DMS53 treated with DMSO at 0.1 percent for 48 hours (cell line): ENCODE data around the gene AMPH.

Experiments
- DNase-seq: peaks from one replicate; lab custom pipeline; 2025; ENCODE audit not compliant: unreplicated experiment; lab: John Stamatoyannopoulos, UW

AMPH gene

DNA sequence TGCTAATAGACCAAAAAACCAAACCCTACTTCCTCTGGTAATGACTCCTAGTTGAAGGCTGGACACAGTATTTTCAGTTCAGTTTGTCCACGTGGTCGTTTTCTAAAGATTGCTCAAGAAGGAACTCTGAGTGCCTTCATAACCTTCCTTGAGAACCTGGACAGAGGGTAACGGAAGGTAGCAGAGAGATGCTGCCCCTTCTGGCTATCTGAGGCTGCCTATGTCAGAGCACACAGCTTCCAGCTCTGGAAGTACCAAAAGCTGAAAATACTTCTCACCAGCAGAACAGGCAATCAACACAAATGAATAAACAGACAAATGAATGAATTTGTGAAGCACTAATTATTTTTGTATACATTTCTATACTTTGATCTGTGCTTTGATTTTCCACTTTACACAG is 85.2 kb downstream of the AMPH start:
- DNase-seq, result no peak

DNA sequence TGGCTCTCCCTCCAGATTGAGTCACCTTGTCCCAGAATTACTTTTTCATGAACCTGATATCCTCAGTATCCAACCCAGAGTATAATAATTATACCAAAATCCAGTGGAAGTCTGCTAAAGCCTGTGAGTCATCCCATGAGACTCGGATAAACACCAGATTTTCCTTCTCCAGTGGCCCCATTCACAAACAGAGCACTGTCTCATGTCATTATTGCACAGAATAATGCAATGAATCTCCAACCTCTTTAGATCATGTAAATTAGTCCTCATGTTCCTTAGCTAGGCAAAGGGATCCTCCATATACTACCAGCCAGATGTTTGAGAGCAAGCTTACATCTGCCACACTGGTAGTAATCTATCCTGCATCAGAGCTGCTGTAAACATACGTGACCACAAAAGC is 89.0 kb downstream of the AMPH start:
- DNase-seq, result no peak

DNA sequence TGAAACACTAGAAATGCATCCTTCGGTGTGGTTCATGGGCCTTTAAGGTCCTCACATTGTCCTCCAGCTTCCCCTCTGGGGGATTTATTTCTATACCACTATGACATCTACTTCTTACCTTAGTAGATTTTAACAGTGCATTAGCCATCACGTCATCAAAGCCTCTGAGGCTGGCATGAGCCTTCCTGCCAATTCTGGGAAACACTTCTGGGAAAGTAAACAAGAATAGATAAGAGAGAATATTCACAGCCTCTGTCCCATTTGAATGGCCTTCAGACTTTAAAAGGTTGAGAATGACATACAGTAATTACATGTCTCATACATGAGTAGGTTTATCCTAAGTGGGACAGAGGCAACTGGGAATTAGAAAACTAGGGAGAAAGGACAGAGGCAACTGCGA is 89.7 kb downstream of the AMPH start:
- DNase-seq, result no peak

DNA sequence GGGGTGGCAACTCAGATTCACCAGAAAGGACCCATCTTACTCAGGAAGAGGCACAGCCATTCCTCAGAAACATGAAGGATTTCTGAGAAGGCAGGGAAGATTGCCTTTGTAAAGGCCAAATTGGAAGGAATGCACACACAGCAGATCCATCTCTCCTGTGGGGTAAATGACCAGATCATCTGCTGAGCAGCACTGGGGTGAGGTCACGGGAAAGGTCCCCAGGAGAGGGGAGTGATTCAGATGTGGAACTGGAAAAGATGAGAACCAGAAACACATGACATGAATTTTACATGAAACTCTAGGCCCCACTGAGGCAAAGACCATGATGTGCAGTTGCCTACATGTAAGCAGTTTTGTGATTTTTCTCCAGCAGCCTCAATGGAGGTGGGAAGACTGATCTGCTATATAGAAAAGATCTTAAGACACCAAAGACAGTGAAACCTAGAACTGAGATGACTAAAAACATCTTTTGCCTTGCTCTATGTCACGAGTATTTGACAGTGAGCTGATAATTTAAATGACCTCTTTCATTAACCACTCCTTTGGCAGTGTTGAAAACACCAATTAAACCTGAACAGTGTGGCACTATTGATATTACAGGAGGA is 91.6 kb downstream of the AMPH start:
- no peak for DNase-seq

DNA sequence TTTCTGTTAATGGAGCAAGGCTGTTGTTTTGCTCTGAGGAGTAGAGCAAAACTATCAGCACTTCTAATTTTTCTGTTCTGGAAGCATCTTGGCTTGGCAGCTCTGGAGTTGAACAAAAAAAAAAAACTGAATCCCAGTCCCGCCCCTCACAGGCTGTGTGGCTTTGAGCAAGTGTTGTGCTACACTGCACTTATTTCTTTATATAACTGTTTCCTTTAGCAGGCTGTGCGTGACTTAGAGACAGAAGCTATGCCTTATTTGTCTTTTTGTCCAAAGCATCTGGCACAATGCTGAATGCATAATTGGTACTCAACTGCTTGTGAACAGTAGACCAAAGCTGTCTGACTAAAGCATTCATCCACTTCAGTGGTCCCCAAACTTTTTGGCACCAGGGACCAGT is 96.1 kb downstream of the AMPH start:
- DNase-seq, result no peak

DNA sequence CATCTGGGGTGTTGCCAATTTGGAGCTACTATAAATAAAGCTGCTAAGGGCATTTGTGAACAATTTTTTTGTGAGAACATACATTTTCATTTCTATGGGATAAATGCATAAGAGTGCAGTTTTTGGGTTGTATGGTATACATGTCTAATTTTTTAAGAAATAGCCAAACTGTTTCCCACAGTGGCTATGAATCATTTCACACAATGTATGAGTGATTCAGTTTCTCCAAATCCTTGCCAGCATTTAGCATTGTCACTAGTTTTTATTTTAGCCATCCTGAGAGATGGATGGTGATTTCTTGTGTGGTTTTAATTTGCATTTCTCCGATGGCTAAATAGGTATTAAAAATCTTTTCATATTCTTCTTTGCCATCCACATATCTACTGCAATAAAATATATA is 105.3 kb downstream of the AMPH start:
- no peak for DNase-seq

DNA sequence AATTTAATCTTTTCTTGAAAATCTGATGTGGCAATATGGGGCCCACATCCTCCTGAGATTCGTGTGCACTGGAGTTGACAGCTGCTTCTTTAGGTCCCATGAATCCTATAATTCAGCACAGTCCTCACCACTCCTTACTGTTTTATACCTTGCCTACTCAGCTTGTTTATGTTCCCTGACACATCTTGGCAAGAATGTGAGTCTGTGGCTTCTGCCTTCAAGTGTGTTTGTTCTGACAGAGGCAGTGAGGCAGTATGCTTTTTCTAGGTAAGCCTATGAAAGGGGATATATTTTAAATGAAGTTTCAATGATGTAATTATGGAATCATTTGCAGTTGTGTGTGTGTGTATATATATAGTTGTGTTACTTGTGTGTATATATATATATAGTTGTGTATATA is 106.4 kb downstream of the AMPH start:
- no peak for DNase-seq

DNA sequence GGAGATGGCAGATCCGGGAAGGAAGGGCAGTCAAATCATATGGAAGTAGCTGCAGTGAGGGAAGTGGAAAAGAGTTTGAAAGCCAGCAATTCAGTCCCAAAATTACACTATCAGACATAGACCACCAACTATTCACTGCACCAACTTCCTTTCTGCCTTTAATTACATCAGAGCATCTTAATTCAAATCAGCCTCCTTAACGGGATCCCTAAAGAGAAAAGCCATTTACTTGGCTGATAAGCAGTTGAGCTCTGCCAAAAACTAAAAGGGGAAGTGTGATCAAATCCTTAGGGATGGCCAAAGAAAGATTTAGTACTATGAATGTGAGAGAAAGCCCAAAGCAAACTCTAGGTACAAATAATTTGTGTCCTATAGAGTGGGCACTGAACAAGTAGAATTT is 110.4 kb downstream of the AMPH start:
- DNase-seq, result no peak

DNA sequence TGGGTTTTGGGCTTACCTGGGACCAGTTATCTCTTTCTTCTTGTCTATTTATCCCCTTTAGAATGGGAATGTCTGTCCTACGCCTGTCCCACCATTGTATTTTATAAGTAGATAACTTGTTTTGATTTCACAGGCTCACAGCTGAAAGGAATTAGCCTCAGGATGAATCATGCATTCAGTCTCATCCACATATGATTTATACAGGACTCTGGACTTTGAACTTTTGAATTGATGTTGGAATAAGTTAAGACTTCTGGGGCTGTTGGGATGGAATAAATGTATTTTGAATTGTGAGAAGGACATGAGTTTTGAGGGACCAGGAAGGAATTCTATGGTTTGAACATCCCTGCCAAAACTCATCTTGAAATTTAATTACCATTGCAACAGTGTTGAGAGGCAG is 112.6 kb downstream of the AMPH start:
- DNase-seq, result no peak

DNA sequence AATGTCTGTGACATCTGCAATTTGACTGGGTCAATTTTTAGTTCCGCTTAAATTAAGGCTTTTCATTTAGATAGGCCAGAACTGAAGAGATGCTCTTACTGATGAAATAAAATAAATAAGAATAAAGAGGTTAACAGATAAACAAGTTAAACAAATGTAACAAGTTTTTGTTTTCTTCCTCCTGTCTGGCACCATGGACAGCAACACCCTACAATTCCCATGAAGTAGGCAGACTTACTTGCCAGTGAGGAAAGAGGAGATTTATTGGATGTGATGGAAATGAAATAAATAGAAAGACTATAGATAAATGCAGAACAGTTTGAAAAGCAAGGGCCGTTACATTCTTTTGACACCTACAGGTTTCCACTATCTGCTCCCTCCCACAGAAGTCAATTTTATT is 118.5 kb downstream of the AMPH start:
- no peak for DNase-seq

DNA sequence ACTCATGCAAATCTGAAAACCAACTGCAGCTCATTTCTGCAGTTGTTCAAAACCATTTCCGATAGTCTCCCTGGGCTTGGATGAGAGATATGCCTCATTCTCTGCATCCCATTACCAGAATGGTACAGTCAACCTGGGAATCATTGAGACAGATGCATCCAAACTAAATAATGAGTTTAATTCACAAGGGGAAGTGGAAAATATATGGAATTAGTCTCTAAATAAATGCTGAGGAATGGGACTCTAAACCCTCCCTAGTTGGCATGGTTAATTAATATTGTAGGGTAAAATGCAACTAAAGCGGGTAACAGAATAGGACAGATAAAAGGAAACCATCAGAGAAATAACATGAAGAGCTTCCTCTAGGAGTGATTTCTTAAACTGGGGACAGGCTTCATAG is 118.9 kb downstream of the AMPH start:
- no peak for DNase-seq

DNA sequence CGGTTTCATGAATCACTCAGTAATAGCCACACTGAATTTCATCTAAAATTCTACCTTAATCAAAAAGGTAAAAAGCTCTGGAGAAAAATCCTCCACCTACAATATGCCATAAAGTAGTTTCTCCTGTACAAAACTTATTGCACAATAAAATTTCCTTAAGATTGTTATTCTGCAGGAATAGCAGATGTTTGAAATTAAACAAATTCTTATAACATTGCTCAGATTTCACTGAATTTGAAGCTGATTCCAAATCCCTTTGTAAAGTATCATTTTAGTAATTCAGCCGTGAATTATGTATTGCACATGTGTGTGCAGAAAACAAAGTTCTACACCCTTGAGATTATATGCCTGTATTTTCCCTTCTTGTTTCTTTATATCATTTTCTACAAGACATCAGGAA is 123.8 kb downstream of the AMPH start:
- no peak for DNase-seq

DNA sequence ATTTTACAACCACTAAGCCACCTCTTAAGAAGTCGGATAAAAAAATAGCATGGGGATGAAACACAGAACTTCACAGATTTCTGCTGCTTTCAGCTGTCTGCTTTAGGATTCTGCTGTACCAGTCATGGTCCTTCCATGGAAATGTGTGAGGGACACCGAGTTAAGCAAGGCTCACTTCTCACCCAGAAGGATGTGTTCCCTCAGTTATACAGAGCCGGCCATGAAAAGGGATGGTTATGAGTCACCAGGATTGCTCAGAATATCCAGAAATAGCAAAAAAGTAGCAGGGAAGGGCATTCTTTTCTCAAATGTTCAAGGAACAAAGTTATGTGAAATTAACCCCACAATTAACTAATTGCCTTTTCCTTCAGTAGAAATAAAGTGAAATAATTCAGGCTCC is 124.4 kb downstream of the AMPH start:
- DNase-seq, result no peak

DNA sequence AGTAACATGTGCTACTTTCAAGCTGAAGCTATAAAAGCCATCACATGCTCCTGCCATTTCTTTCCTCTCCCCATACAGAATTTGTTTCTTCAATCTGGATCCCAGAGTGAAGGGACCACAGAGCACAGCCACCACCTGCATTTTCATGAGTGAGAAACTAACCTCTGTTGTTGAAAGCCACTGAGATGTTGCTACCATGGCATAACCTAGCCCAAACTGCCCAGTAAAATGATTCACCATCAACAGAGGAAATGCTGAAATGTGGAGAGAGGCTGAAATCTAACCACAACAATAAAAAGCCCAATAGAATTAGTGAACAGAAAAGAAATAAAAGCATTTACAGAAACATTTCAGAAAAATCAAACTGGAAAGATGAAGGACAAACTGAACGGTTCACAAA is 125.2 kb downstream of the AMPH start:
- DNase-seq, result no peak

DNA sequence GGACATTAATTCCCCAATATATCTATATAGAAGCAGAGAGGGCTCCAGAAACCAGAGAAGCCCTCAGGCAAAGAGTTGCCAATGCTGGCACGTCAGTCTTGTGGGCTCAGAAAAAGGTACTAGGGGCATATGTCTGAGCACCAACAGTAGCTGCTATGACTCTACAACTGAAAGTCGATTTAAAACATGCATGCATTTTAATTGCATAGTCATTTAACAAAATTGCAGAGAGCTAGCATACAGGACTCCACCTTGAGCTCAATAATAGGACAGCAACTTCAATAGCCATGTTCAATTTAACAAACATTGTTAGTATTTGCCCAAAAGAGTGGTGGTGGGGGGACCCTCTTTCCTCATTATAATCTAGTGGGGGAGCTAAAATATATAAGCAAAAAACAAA is 126.5 kb downstream of the AMPH start:
- DNase-seq, result no peak

DNA sequence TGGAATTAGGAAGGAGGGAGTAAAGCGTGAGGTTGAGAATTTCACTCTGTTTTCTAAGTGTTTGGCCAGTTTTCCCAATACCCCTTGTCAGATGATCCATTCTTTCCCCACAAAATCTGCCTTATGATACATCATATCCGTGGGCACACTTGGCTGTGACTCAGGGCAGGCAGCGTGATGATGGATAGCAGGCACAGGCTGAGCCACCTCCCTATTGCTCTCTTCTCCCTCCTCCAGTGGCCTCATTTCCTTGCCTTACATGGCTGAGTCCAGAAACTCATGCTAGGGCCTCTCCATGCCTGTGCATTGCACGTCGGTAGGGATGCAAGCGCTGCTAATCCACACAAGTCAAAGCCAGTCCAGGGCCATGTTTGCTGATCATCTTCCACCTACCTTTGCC is 128.3 kb downstream of the AMPH start:
- no peak for DNase-seq

DNA sequence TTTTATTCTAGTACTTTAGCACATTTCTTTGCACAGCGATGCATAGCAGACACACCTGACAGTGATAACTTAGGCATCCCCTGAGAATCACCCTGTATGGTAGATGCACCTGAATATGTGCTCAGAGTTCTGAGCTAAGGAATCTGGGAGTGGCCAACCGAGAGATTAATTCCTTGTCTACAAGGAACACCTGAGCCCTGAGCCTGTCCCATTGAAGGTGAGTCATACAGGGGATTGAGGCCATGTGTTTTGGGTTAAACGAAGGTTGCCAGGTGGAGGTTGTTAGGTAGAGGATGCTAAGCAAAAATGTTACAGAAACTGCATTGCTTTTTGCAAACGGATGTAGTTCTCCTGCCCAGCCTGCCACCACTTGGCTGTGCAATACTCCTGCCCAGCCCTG is 128.9 kb downstream of the AMPH start:
- no peak for DNase-seq

DNA sequence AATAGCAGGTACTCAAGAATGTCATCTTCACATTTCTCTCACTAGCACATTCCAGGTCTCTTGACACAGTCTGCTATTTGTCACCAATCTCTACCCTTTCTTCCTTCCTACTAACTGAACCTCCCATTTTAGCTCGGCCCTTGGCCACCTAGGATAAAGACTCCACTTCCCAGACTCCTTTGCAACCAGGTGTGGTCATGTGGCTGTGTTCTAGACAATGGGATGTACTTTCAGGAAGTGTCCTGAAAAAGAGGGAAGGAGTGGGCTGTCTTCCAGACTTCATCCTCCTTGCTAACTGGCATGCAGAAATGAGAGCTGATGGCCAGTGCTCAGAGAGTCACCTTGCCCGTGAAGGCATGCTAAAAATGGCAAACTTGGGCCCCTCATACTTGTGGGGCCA is 139.2 kb downstream of the AMPH start:
- no peak for DNase-seq

DNA sequence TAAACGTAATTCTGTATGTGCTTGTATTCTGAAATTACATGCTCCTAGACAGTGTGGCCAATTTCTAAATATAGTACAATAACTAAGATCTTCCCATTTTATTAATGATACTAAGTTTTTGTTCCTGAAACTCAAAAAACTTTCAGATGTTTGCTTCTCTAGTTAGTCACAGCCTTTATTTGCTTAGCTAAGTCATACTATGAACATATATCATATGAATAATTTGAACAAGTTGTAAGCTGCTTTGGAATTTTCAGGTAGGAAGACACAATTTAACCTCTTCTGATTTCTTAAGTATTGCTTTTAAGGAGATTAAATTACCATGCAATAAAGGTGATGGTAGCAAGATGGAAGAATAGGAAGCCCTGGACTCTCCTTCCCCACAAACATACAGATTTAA is 148.7 kb downstream of the AMPH start:
- DNase-seq, result no peak

DNA sequence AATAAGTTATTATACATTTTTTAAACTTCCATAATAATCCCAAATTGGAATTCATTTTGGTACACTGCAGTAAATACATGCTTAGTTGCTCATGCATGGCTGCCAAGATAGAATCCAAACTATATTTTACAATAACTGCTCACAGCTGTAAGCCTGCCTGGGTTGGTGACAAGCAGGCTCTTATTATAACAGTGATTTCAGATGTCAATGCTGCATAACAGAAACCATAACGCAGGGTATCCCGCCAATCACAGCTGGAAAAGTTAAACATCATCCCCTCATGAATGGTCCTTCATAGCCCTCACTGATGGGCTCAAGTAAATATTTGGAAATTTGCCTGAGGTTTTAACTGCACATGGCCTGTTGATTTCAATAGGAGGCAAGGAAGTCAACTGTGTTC is 149.8 kb downstream of the AMPH start:
- DNase-seq, result no peak

DNA sequence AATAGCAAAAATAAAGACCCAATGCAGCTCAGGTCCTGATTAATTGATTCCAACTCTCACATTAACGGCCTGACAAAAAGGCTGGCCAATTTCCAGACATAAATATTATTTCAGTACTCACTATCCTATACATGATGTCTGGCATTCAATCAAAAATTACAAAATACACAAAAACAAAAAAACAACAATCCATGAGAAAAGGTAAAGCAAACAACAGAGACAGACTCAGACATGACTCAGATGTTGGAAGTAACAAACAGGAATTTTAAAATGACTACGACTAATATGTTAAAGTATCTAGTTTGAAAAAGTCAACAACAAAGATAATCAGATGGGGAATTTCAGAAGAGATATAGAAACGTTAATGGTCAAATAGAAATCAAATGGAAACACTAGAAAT is 152.8 kb downstream of the AMPH start:
- no peak for DNase-seq

DNA sequence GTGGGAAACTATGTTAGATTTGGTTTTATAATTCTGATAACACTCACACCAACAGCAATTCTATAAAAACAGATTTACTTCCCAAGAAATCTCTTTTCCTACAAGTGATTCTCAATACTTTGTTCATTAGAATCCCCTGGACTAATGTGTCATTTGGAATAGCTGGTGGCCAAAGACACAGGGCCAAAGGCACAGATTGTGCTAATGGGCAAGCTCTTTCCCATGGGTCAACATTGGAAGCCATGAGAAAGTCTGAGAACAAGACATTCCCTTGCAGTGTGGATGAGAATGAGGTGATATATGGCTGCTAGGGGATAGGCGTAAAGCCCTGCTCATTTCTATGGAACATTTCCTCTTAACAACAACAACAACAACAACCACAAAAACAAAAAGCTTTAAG is 153.8 kb downstream of the AMPH start:
- no peak for DNase-seq

DNA sequence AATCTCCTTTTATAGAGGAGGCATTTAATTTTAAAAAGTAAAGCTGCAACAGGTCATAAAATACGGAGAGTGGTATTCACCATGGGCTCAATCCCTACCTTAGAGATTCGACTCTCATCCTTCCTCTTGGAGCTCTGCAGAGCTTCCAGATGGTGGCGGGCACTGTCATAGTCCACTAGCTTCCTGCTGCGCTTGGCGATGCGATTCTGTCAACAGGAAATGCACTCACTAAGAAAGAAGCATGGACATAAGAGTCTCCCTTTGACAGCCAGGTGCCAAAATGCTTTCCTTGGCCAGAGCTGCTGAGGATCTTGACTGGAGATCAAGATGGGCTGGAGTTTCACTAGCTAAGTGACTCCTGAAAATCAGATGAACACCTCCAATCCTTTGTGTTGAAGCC is 154.4 kb downstream of the AMPH start:
- peak; percentile 16 for DNase-seq

DNA sequence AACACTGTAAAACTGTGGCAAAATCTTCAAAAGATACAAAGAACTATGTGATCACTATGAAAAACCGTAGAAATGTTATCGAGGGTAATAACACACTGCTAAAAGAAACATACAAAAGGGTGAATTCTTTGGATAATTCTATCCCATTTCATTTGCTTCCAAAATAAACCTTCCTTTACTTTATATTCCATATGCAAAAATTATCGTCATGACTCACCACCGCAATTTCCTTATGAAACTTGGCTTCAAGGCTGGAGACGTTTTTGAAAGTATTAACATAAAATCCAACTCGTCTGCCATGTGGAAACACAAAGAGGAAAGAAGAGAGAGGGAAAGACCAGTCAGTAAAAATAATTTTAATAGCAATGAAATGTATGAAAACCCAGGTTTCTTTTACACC is 165.2 kb downstream of the AMPH start:
- DNase-seq, result no peak
